ENCODE data around the gene DPP6.
"Not testable (repeated sequence)": the region's sequence is repeated elsewhere in the genome, so short reads cannot be mapped to it uniquely, and the experiment has no call there.

- not testable (repeated sequence) for TF ChIP-seq CTCF, POLR2A, EP300 (IDR thresholded peaks at IDR 0.05)
Observed at GRCh38 chr7:154132617-154133016, 80.4 kb downstream of the DPP6 start.

All from ovary (tissue), 3 donors.